Parathyroid adenoma (tissue), 2 donors: ENCODE results near the gene SGIP1.

Source experiments
- H2AFZ ChIP-seq: fragments of 300-600 bp; sonication (generic); one replicate; pipeline ENCODE4 v1.7.0; 2017; ENCODE audit warnings: antibody characterized with exemption, mild to moderate bottlenecking
- H3K27ac ChIP-seq: fragments of 300-600 bp; sonication (generic); one replicate; pipeline ENCODE4 v1.7.0; 2017
- H3K27me3 ChIP-seq: fragments of 300-600 bp; sonication (generic); one replicate; pipeline ENCODE4 v1.7.0; 2017; ENCODE audit warnings: low read length; ENCODE audit not compliant: control insufficient read depth, insufficient read depth
- H3K36me3 ChIP-seq: fragments of 300-600 bp; sonication (generic); one replicate; pipeline ENCODE4 v1.7.0; 2017; ENCODE audit warnings: low read length; ENCODE audit not compliant: control insufficient read depth, insufficient read depth
- H3K4me1 ChIP-seq: fragments of 300-600 bp; sonication (generic); one replicate; pipeline ENCODE4 v1.7.0; 2017; ENCODE audit warnings: control low read depth
- H3K4me2 ChIP-seq: fragments of 300-600 bp; sonication (generic); one replicate; pipeline ENCODE4 v1.7.0; 2017; ENCODE audit warnings: low read length
- H3K4me3 ChIP-seq: fragments of 300-600 bp; sonication (generic); one replicate; pipeline ENCODE4 v1.7.0; 2017; ENCODE audit warnings: low read depth, low read length
- H3K79me2 ChIP-seq: fragments of 300-600 bp; sonication (generic); one replicate; pipeline ENCODE4 v1.7.0; 2017; ENCODE audit warnings: control low read depth
- H3K9ac ChIP-seq: fragments of 300-600 bp; sonication (generic); one replicate; pipeline ENCODE4 v1.7.0; 2017; ENCODE audit warnings: mild to moderate bottlenecking
- H3K9me3 ChIP-seq: fragments of 300-600 bp; sonication (generic); one replicate; pipeline ENCODE4 v1.7.0; 2017; ENCODE audit warnings: low read length; ENCODE audit not compliant: control insufficient read depth
- CTCF ChIP-seq: fragments of 300-600 bp; sonication (generic); IDR thresholded peaks from one replicate; pipeline ENCODE4 v1.7.0; 2017; ENCODE audit warnings: antibody characterized with exemption, mild to moderate bottlenecking
- donor health status: primary hyperparathyroidism.

SGIP1 gene

GRCh38 chr1:66750577-66750976 lies 216.6 kb downstream of the SGIP1 start:
- H3K9me3 ChIP-seq = no peaks in the 10 kb centered on the region
- H3K4me1 ChIP-seq = no peaks in the 10 kb centered on the region
- H3K79me2 ChIP-seq = no peaks in the 10 kb centered on the region
- no peak overlapping the region for H3K4me2 ChIP-seq
- H2AFZ ChIP-seq = no peak overlapping the region
- no peak overlapping the region for H3K9ac ChIP-seq
- no peak overlapping the region for H3K4me3 ChIP-seq
- TF ChIP-seq CTCF = no peak
- no peak overlapping the region for H3K27ac ChIP-seq
- H3K27me3 ChIP-seq = peaks cover 3% of the 10 kb centered on the region
- no peaks in the 10 kb centered on the region for H3K36me3 ChIP-seq

- no peak overlapping the region for H3K27ac ChIP-seq
- H3K36me3 ChIP-seq = no peaks in the 10 kb centered on the region
- H3K79me2 ChIP-seq = no peaks in the 10 kb centered on the region
- no peaks in the 10 kb centered on the region for H3K4me1 ChIP-seq
- no peak overlapping the region for H3K4me2 ChIP-seq
- no peak overlapping the region for H3K9ac ChIP-seq
- H3K9me3 ChIP-seq = no peaks in the 10 kb centered on the region
- peaks cover 3% of the 10 kb centered on the region for H3K27me3 ChIP-seq
- no peak overlapping the region for H3K4me3 ChIP-seq
- H2AFZ ChIP-seq = no peak overlapping the region
- no peak for TF ChIP-seq CTCF
Observed at GRCh38 chr1:66751160-66751559, 217.2 kb downstream of the SGIP1 start.

- no peak for TF ChIP-seq CTCF
- H2AFZ ChIP-seq = no peak within 1 kb of the TSS
- H3K4me2 ChIP-seq = peak within 1 kb of the TSS; percentile 60
- H3K27ac ChIP-seq = no peak within 1 kb of the TSS
- H3K79me2 ChIP-seq = no peaks in the 10 kb centered on the region
- no peaks in the 10 kb centered on the region for H3K36me3 ChIP-seq
- H3K9ac ChIP-seq = no peak within 1 kb of the TSS
- no peaks in the 10 kb centered on the region for H3K4me1 ChIP-seq
- H3K9me3 ChIP-seq = no peaks in the 10 kb centered on the region
- H3K4me3 ChIP-seq = no peak within 1 kb of the TSS
- H3K27me3 ChIP-seq = peaks cover 3% of the 10 kb centered on the region
Observed at GRCh38 chr1:66752000-66752592, 218.1 kb downstream of the SGIP1 start, which contains the start of gene DYNLT5. TSS of gene DYNLT5 (plus strand) at chr1:66752459. CDS start at chr1:66754659, 2,200 bp downstream.

- H3K79me2 ChIP-seq = no peaks in the 10 kb centered on the region
- H3K27me3 ChIP-seq = peaks cover 3% of the 10 kb centered on the region
- H3K9me3 ChIP-seq = no peaks in the 10 kb centered on the region
- H3K4me2 ChIP-seq = peak overlapping the region; percentile 60
- H3K36me3 ChIP-seq = no peaks in the 10 kb centered on the region
- no peak overlapping the region for H3K9ac ChIP-seq
- H3K27ac ChIP-seq = no peak overlapping the region
- no peaks in the 10 kb centered on the region for H3K4me1 ChIP-seq
- no peak for TF ChIP-seq CTCF
- H2AFZ ChIP-seq = no peak overlapping the region
- H3K4me3 ChIP-seq = no peak overlapping the region
Observed at GRCh38 chr1:66752671-66753371, 218.9 kb downstream of the SGIP1 start.
